B cell (primary cell): ENCODE results near the gene ALDOB. TPM values are rescaled to one million over a fixed set of nuclear protein-coding genes. Genes with fewer than 3 reads are reported as not detected.

Experiments
- ATAC-seq: fragments of 200-7000 bp; cut with Tn5 transposase; one replicate; pipeline ENCODE4 v1.10.0; 2021; ENCODE audit warnings: low read depth, mild to moderate bottlenecking, moderate number of reproducible peaks, moderate library complexity
- CTCF ChIA-PET: fragments of 350-600 bp; sonication (Branson Sonifier 250); formaldehyde crosslinking; loops from one replicate; lab custom pipeline; 2021; ENCODE audit warnings: antibody characterized with exemption, inconsistent platforms; lab: Charles Lee
- POLR2A ChIA-PET: fragments of 350-600 bp; sonication (Branson Sonifier 250); formaldehyde crosslinking; loops from one replicate; lab custom pipeline; 2021; ENCODE audit warnings: antibody characterized with exemption; lab: Charles Lee
- DNase-seq: peaks from one replicate; pipeline ENCODE4 v3.0.0; 2013
- H2AFZ ChIP-seq: 2 replicates; pipeline ENCODE4 v1.6.1; 2012; ENCODE audit warnings: mild to moderate bottlenecking, low read depth, low read length; ENCODE audit not compliant: insufficient read depth, poor library complexity, severe bottlenecking
- H3K27ac ChIP-seq, 2 donors: 1 replicate in 1 of 2; 2 replicates in 1 of 2; pipeline ENCODE4 v1.5.1; 2012 to 2013; ENCODE audit warnings: low read length in 2 of 2, mild to moderate bottlenecking in 2 of 2, moderate library complexity in 1 of 2
- H3K27me3 ChIP-seq, 4 experiments: fragments of 200-600 bp in 1 of 4; sonication (generic) in 1 of 4; replicated peaks in 1 of 4; 1 replicate in 2 of 4; 2 replicates in 2 of 4; pipeline versions ENCODE4 v1.6.1 to v1.7.0; 2013 to 2016; ENCODE audit warnings: low read length in 3 of 4, mild to moderate bottlenecking in 2 of 4, mixed read lengths in 1 of 4, moderate library complexity in 1 of 4; ENCODE audit not compliant: insufficient read depth in 4 of 4, control insufficient read depth in 3 of 4; ENCODE audit errors: control extremely low read depth in 1 of 4
- H3K36me3 ChIP-seq, 2 experiments: replicated peaks in 1 of 2; 1 replicate in 1 of 2; 2 replicates in 1 of 2; pipeline versions ENCODE4 v1.6.1 to v1.7.1; 2013; ENCODE audit warnings: low read length in 1 of 2; ENCODE audit not compliant: insufficient read depth in 2 of 2, control insufficient read depth in 1 of 2; ENCODE audit errors: control extremely low read depth in 1 of 2, extremely low read depth in 1 of 2
- H3K4me1 ChIP-seq, 2 donors: fragments of 200-600 bp in 1 of 2; sonication (generic) in 1 of 2; 1 replicate in 1 of 2; 2 replicates in 1 of 2; pipeline versions ENCODE4 v1.5.1 to v1.6.1; 2013 to 2017; ENCODE audit warnings: low read length in 2 of 2; ENCODE audit not compliant: control insufficient read depth in 2 of 2, insufficient read depth in 2 of 2
- H3K4me2 ChIP-seq: replicated peaks from 2 replicates; pipeline ENCODE3; 2012; ENCODE audit warnings: mild to moderate bottlenecking, low read depth, low read length; ENCODE audit not compliant: poor library complexity, severe bottlenecking
- H3K4me3 ChIP-seq, 5 experiments: fragments of 200-600 bp in 1 of 5; sonication (generic) in 1 of 5; 1 replicate in 3 of 5; 2 replicates in 2 of 5; pipeline versions ENCODE4 v1.5.1 to v1.7.0; 2011 to 2016; ENCODE audit warnings: low read length in 4 of 5, mild to moderate bottlenecking in 4 of 5, low read depth in 2 of 5, control low read depth in 1 of 5, moderate library complexity in 1 of 5; ENCODE audit not compliant: insufficient read depth in 1 of 5; ENCODE audit errors: control extremely low read depth in 1 of 5, extremely low read depth in 1 of 5
- H3K79me2 ChIP-seq: fragments of 200-600 bp; sonication (generic); one replicate; pipeline ENCODE4 v1.6.0; 2016; ENCODE audit warnings: low read length; ENCODE audit not compliant: control insufficient read depth, insufficient read depth
- H3K9ac ChIP-seq: fragments of 200-600 bp; sonication (generic); 2 replicates; pipeline ENCODE4 v1.6.1; 2017; ENCODE audit warnings: mild to moderate bottlenecking, low read length, moderate library complexity
- H3K9me3 ChIP-seq, 3 donors: one replicate each; pipeline versions ENCODE4 v1.6.1 to v1.7.1; 2013; ENCODE audit warnings: low read length in 2 of 3; ENCODE audit not compliant: control insufficient read depth in 2 of 3, insufficient read depth in 1 of 3; ENCODE audit errors: control extremely low read depth in 1 of 3
- H4K20me1 ChIP-seq: 2 replicates; pipeline ENCODE4 v1.6.0; 2012; ENCODE audit warnings: mild to moderate bottlenecking, low read length; ENCODE audit not compliant: insufficient read depth, control insufficient read depth, poor library complexity, severe bottlenecking
- H3K27ac Mint-ChIP-seq: one replicate; pipeline ENCODE4 v1.8.0; 2021; ENCODE audit warnings: mixed read lengths
- H3K27me3 Mint-ChIP-seq: one replicate; pipeline ENCODE4 v1.8.0; 2021; ENCODE audit warnings: mixed read lengths
- H3K4me1 Mint-ChIP-seq: one replicate; pipeline ENCODE4 v1.8.0; 2021; ENCODE audit warnings: mixed read lengths
- H3K4me3 Mint-ChIP-seq: one replicate; pipeline ENCODE4 v1.8.0; 2021; ENCODE audit warnings: mixed read lengths
- H3K9me3 Mint-ChIP-seq: one replicate; pipeline ENCODE4 v1.8.0; 2022; ENCODE audit warnings: mixed read lengths; ENCODE audit not compliant: insufficient read depth
- EZH2 ChIP-seq: IDR thresholded peaks from 2 replicates; pipeline ENCODE4 v1.6.1; 2012; ENCODE audit warnings: borderline replicate concordance, low read depth, mild to moderate bottlenecking, moderate library complexity, low read length; ENCODE audit not compliant: insufficient read depth, poor library complexity, severe bottlenecking
- WGBS: methylation state at CpG from one replicate; pipeline ENCODE4 v1.1.5; 2013; ENCODE audit warnings: missing lambda C conversion rate; ENCODE audit not compliant: insufficient coverage; 5-methylcytosine and 5-hydroxymethylcytosine counted together
- intact Hi-C: fragments of 100-400 bp; cut with micrococcal nuclease; formaldehyde crosslinking; loops from one replicate; pipeline ENCODE4 v1.10.0; 2022
- polyA plus RNA-seq: library from polyadenylated mRNA; depleted of rRNA; stranded (reverse); fragments of >200 nt; gene quantifications from 2 replicates; pipeline ENCODE4 v1.2.3, GENCODE V29; 2012
- total RNA-seq, 2 donors: library from RNA; stranded (reverse); fragments of 120-200 nt in 1 of 2; gene quantifications; 1 replicate in 1 of 2; 2 replicates in 1 of 2; pipeline versions ENCODE4 v1.2.3 to v1.2.4, GENCODE V29; 2013 to 2022
- TF ChIP-seq, protein P1 (sequence below): fragments of 200-600 bp; IDR thresholded peaks from one replicate; pipeline ENCODE4 v1.8.0; 2022; ENCODE audit warnings: antibody characterized with exemption, mild to moderate bottlenecking

ALDOB gene
- total and polyA plus RNA-seq, 2 donors (not counting 1 experiment from before 2014, with no cell fraction given): not detected

DNA sequence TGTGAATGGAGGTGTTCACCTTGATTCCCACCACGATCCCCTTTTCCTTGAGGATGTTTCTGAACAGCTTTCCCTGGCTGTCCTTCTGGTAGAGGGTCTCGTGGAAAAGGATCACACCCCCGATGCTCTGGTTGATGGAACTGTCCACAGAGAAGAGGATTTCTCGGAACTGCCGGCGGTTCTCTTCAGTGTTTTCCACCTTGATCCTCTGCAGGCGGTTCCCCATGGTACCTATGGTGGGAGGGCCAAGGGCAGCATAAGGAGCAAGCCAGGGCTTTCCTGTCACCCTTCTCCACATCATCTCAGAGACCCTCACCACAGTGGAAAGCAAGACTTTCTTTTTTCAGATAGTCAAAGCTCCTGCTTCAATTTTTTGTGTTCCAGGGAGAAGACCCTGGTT is 5.8 kb downstream of the ALDOB start:
- Histone ChIP-seq H3K9me3 (no peaks in the 10 kb centered on the region), H4K20me1 (no peaks in the 10 kb centered on the region), H3K27ac (no peak overlapping the region), H3K36me3 (no peaks in the 10 kb centered on the region), H3K9ac (no peak overlapping the region), H3K4me1 (peaks cover 6 to 9% of the 10 kb centered on the region in 2 donors), H3K79me2 (no peaks in the 10 kb centered on the region), H2AFZ (no peak overlapping the region), H3K4me2 (no peak overlapping the region), H3K27me3 (peaks cover 0 to 3% (median 1%) of the 10 kb centered on the region in 4 experiments), H3K4me3 (no peak overlapping the region)
- 85% methylated on average over 2 of the region's 7 CpGs for WGBS
- intact Hi-C loops: no loop called here
- ChIA-PET POLR2A (no interaction called here), CTCF (interaction anchor here (0.6 kb wide), 1 partner anchor 181 kb away, joined by 5 read pairs; no protein-coding TSS in a partner anchor)
- Mint-ChIP-seq H3K4me1 (peaks cover 10% of the 10 kb centered on the region), H3K4me3 (no peak overlapping the region), H3K9me3 (no peaks in the 10 kb centered on the region), H3K27me3 (no peaks in the 10 kb centered on the region), H3K27ac (no peak overlapping the region)
- ATAC-seq (no peak), DNase-seq (no peak)
- TF ChIP-seq EZH2: no peak
- TF ChIP-seq, protein P1, sequence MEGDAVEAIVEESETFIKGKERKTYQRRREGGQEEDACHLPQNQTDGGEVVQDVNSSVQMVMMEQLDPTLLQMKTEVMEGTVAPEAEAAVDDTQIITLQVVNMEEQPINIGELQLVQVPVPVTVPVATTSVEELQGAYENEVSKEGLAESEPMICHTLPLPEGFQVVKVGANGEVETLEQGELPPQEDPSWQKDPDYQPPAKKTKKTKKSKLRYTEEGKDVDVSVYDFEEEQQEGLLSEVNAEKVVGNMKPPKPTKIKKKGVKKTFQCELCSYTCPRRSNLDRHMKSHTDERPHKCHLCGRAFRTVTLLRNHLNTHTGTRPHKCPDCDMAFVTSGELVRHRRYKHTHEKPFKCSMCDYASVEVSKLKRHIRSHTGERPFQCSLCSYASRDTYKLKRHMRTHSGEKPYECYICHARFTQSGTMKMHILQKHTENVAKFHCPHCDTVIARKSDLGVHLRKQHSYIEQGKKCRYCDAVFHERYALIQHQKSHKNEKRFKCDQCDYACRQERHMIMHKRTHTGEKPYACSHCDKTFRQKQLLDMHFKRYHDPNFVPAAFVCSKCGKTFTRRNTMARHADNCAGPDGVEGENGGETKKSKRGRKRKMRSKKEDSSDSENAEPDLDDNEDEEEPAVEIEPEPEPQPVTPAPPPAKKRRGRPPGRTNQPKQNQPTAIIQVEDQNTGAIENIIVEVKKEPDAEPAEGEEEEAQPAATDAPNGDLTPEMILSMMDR: no peak

GRCh38 chr9:101428909-101429308 is 6.7 kb downstream of the ALDOB start:
- H3K36me3 ChIP-seq: no peaks in the 10 kb centered on the region
- H3K9me3 ChIP-seq: no peaks in the 10 kb centered on the region
- H3K27me3 ChIP-seq: peaks cover 0 to 3% (median 1%) of the 10 kb centered on the region in 4 experiments
- no peak overlapping the region for H3K9ac ChIP-seq
- ATAC-seq: no peak
- no peak overlapping the region for H3K4me3 ChIP-seq
- Mint-ChIP-seq H3K4me3 (no peak overlapping the region), H3K27me3 (no peaks in the 10 kb centered on the region), H3K4me1 (peaks cover 10% of the 10 kb centered on the region), H3K9me3 (no peaks in the 10 kb centered on the region), H3K27ac (no peak overlapping the region)
- peaks cover 6 to 9% of the 10 kb centered on the region in 2 donors for H3K4me1 ChIP-seq
- no peak overlapping the region for H2AFZ ChIP-seq
- H3K27ac ChIP-seq: no peak overlapping the region
- DNase-seq: no peak
- POLR2A ChIA-PET: interaction anchor here (0.7 kb wide), 1 partner anchor 78 kb away, joined by 3 read pairs; no protein-coding TSS in a partner anchor
- H3K4me2 ChIP-seq: no peak overlapping the region
- TF ChIP-seq EZH2: no peak
- TF ChIP-seq, protein P1: no peak
- WGBS: 81% methylated on average over 2 of the region's 3 CpGs
- no peaks in the 10 kb centered on the region for H3K79me2 ChIP-seq
- no peaks in the 10 kb centered on the region for H4K20me1 ChIP-seq
- intact Hi-C loops: no loop called here
- CTCF ChIA-PET: no interaction called here
